ENCODE measurements around the gene ORAI1. TPM values are rescaled to one million over a fixed set of nuclear protein-coding genes. Genes with fewer than 3 reads are reported as not detected.

ORAI1 gene
- total and polyA plus RNA-seq, 2 of the 13 experiments (the other 11 are each of a cell fraction or from before 2014, with no cell fraction given): 9.2 to 17.2 TPM

- TF ChIP-seq SIN3A (IDR thresholded peaks at IDR 0.05; ENCODE audit: borderline replicate concordance, low read depth, low read length) (no peak), ZFP90 (CRISPR knock-in tag; IDR thresholded peaks at IDR 0.05; ENCODE audit: borderline replicate concordance) (no peak), ZNF569 (CRISPR knock-in tag; IDR thresholded peaks at IDR 0.05; ENCODE audit: borderline replicate concordance) (no peak), ZZZ3 (CRISPR knock-in tag; IDR thresholded peaks at IDR 0.05; ENCODE audit: borderline replicate concordance) (no peak), ARID2 (CRISPR knock-in tag; IDR thresholded peaks at IDR 0.05; ENCODE audit: borderline replicate concordance) (0 out of 2 replicates have a peak, but pooled peaks have one; percentile 41), MEIS1 (CRISPR knock-in tag; IDR thresholded peaks at IDR 0.05; ENCODE audit: borderline replicate concordance) (no peak), RXRB (CRISPR knock-in tag; IDR thresholded peaks at IDR 0.05; ENCODE audit: borderline replicate concordance) (no peak), PHB2 (IDR thresholded peaks at IDR 0.05; ENCODE audit: partially characterized antibody) (no peak), THRA (CRISPR knock-in tag; IDR thresholded peaks at IDR 0.05; ENCODE audit: borderline replicate concordance) (no peak), PAF1 (CRISPR knock-in tag; IDR thresholded peaks at IDR 0.05) (no peak), HNRNPL (IDR thresholded peaks at IDR 0.05; ENCODE audit: low read depth, low read length) (0 out of 2 replicates have a peak, but pooled peaks have one; percentile 37), ZNF605 (CRISPR knock-in tag; IDR thresholded peaks at IDR 0.05) (no peak), ZFX (CRISPR knock-in tag; IDR thresholded peaks at IDR 0.05; ENCODE audit: low read depth) (peak; percentile 63), ZNF263 (CRISPR knock-in tag; IDR thresholded peaks at IDR 0.05) (peak; percentile 84), ERF (CRISPR knock-in tag; IDR thresholded peaks at IDR 0.05) (no peak), ZNF30 (CRISPR knock-in tag; IDR thresholded peaks at IDR 0.05) (no peak), HOXA3 (CRISPR knock-in tag; IDR thresholded peaks at IDR 0.05) (0 out of 2 replicates have a peak, but pooled peaks have one; percentile 9)
- TF ChIP-seq, protein P1, sequence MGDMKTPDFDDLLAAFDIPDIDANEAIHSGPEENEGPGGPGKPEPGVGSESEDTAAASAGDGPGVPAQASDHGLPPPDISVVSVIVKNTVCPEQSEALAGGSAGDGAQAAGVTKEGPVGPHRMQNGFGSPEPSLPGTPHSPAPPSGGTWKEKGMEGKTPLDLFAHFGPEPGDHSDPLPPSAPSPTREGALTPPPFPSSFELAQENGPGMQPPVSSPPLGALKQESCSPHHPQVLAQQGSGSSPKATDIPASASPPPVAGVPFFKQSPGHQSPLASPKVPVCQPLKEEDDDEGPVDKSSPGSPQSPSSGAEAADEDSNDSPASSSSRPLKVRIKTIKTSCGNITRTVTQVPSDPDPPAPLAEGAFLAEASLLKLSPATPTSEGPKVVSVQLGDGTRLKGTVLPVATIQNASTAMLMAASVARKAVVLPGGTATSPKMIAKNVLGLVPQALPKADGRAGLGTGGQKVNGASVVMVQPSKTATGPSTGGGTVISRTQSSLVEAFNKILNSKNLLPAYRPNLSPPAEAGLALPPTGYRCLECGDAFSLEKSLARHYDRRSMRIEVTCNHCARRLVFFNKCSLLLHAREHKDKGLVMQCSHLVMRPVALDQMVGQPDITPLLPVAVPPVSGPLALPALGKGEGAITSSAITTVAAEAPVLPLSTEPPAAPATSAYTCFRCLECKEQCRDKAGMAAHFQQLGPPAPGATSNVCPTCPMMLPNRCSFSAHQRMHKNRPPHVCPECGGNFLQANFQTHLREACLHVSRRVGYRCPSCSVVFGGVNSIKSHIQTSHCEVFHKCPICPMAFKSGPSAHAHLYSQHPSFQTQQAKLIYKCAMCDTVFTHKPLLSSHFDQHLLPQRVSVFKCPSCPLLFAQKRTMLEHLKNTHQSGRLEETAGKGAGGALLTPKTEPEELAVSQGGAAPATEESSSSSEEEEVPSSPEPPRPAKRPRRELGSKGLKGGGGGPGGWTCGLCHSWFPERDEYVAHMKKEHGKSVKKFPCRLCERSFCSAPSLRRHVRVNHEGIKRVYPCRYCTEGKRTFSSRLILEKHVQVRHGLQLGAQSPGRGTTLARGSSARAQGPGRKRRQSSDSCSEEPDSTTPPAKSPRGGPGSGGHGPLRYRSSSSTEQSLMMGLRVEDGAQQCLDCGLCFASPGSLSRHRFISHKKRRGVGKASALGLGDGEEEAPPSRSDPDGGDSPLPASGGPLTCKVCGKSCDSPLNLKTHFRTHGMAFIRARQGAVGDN (CRISPR knock-in tag; IDR thresholded peaks at IDR 0.05): peak; percentile 58
- TF ChIP-seq, protein P2, sequence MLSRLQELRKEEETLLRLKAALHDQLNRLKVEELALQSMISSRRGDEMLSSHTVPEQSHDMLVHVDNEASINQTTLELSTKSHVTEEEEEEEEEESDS (CRISPR knock-in tag; IDR thresholded peaks at IDR 0.05; ENCODE audit: borderline replicate concordance): no peak
- TF ChIP-seq, protein P3, sequence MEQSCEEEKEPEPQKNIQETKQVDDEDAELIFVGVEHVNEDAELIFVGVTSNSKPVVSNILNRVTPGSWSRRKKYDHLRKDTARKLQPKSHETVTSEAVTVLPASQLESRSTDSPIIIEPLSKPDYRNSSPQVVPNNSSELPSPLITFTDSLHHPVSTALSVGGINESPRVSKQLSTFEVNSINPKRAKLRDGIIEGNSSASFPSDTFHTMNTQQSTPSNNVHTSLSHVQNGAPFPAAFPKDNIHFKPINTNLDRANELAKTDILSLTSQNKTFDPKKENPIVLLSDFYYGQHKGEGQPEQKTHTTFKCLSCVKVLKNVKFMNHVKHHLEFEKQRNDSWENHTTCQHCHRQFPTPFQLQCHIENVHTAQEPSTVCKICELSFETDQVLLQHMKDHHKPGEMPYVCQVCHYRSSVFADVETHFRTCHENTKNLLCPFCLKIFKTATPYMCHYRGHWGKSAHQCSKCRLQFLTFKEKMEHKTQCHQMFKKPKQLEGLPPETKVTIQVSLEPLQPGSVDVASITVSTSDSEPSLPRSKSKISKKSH (CRISPR knock-in tag; IDR thresholded peaks at IDR 0.05; ENCODE audit: borderline replicate concordance): 0 out of 2 replicates have a peak, but pooled peaks have one; percentile 36
- TF ChIP-seq, protein P4, sequence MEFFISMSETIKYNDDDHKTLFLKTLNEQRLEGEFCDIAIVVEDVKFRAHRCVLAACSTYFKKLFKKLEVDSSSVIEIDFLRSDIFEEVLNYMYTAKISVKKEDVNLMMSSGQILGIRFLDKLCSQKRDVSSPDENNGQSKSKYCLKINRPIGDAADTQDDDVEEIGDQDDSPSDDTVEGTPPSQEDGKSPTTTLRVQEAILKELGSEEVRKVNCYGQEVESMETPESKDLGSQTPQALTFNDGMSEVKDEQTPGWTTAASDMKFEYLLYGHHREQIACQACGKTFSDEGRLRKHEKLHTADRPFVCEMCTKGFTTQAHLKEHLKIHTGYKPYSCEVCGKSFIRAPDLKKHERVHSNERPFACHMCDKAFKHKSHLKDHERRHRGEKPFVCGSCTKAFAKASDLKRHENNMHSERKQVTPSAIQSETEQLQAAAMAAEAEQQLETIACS (CRISPR knock-in tag; IDR thresholded peaks at IDR 0.05): no peak
Observed at GRCh38 chr12:121668750-121669520, 42.6 kb downstream of the ORAI1 start (continued).
